Measurements from ENCODE around the gene RXFP1.

Gene RXFP1

GRCh38 chr4:158671915-158672806 lies 150.5 kb downstream of the RXFP1 start, which contains the start of gene ETFDH:
Gene ETFDH, plus strand, starts transcription at chr4:158672296. Its CDS starts 161 bp downstream, at chr4:158672457.
- peak; percentile 98 for DNase-seq (ENCODE audit: low read depth)

GRCh38 chr4:158673633-158674032 lies 152.0 kb downstream of the RXFP1 start:
- DNase-seq (ENCODE audit: low read depth): no peak

- no peak for DNase-seq (ENCODE audit: low read depth)
Measured at GRCh38 chr4:158676076-158676475, 154.4 kb downstream of the RXFP1 start.

- no peak for DNase-seq (ENCODE audit: low read depth)
Measured at GRCh38 chr4:158678767-158679166, 157.1 kb downstream of the RXFP1 start.

DNA sequence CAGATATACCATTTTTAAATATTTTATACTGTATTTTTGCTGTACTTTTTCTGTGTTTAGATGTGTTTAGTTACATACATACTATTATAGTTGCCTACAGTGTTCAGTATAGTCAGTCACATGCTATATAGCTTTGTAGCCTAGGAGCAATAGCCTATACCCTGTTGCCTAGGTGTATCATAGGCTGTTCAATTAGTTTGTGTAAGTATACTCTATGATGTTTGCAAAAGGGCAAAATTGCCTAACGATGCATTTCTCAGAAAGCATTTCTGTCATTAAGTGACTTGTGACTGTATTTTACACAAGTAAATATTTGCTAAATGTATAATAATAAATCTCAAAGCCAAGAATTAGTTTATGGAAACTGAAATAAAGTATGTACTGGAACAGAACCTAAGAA lies 159.9 kb downstream of the RXFP1 start:
- no peak for DNase-seq (ENCODE audit: low read depth)

DNA sequence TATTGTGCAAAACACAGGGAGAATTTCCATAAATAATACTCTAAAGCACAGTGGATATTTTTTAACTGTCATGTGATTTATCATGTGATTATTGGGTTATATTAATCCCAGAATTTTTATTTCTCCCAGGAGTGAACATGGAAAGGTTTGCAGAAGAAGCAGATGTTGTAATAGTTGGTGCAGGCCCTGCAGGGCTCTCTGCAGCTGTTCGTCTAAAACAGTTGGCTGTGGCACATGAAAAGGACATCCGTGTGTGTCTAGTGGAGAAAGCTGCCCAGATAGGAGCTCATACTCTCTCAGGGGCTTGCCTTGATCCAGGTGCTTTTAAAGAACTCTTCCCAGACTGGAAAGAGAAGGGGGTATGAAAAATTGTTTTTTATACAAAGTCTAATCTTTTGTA lies 160.4 kb downstream of the RXFP1 start:
- DNase-seq (ENCODE audit: low read depth): no peak

GRCh38 chr4:158688813-158689212 lies 167.1 kb downstream of the RXFP1 start:
- no peak for DNase-seq (ENCODE audit: low read depth)
